SH-SY5Y (cell line): ENCODE measurements around the gene EML1.

ENCODE experiments used
- GATA2 ChIP-seq: IDR thresholded peaks from 2 replicates; pipeline ENCODE4 v1.6.1; 2011; ENCODE audit warnings: mild to moderate bottlenecking, low read depth, low read length
- GATA3 ChIP-seq: IDR thresholded peaks from 2 replicates; pipeline ENCODE4 v1.6.1; 2011; ENCODE audit warnings: low read depth, mild to moderate bottlenecking, low read length, moderate library complexity

DNA sequence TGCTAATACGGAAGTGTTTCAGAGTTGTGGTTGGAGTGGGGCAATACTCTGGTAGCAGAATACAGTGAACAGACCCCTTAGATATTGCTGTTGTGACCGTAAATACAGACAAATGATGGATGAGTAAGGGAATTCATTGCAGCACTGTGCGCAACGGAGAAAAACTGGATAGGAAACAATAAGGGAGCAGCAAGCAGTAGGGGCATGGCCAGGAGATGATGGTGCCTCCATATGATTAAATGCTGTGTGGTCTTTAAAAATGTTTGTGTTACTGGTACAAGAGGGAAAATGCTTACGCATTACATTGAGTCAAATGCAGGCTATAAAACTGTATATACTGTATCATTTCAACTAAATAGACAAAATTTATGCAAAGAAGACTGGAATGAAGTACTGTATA, 61.6 kb downstream of the EML1 start:
- TF ChIP-seq GATA3, result no peak
- no peak for TF ChIP-seq GATA2
